Karpas-422 (cell line): ENCODE measurements around the gene DNAH12. TPM values are rescaled to one million over a fixed set of nuclear protein-coding genes. Genes with fewer than 3 reads are reported as not detected.

Source experiments
- DNase-seq: peaks from one replicate; pipeline ENCODE4 v3.0.0-alpha.2; 2015
- H2AFZ ChIP-seq: fragments of 200-600 bp; sonication (generic); 2 replicates; pipeline ENCODE4 v1.6.1; 2014; ENCODE audit warnings: antibody characterized with exemption, low read length, mixed read lengths
- H3K27ac ChIP-seq: fragments of 200-600 bp; sonication (generic); 2 replicates; pipeline ENCODE4 v1.5.1; 2014; ENCODE audit warnings: mild to moderate bottlenecking, low read length, moderate library complexity
- H3K27me3 ChIP-seq: fragments of 200-600 bp; sonication (generic); 2 replicates; pipeline ENCODE4 v1.6.1; 2014; ENCODE audit warnings: low read length, mixed read lengths
- H3K36me3 ChIP-seq: fragments of 200-600 bp; sonication (generic); 2 replicates; pipeline ENCODE4 v1.6.1; 2014; ENCODE audit warnings: low read length, mixed read lengths; ENCODE audit not compliant: insufficient read depth
- H3K4me1 ChIP-seq: fragments of 200-600 bp; sonication (generic); 2 replicates; pipeline ENCODE4 v1.6.1; 2014; ENCODE audit warnings: mild to moderate bottlenecking, low read length, mixed read lengths
- H3K4me2 ChIP-seq: fragments of 200-600 bp; sonication (generic); 2 replicates; pipeline ENCODE4 v1.6.1; 2014; ENCODE audit warnings: low read length, low read depth, mild to moderate bottlenecking; ENCODE audit not compliant: poor library complexity, severe bottlenecking
- H3K4me3 ChIP-seq: fragments of 200-600 bp; sonication (generic); 2 replicates; pipeline ENCODE4 v1.5.1; 2014; ENCODE audit warnings: mild to moderate bottlenecking, antibody characterized with exemption, low read length, mixed read lengths
- H3K79me2 ChIP-seq: fragments of 200-600 bp; sonication (generic); 2 replicates; pipeline ENCODE4 v1.6.1; 2014; ENCODE audit warnings: mild to moderate bottlenecking, low read length, mixed read lengths
- H3K9ac ChIP-seq: fragments of 200-600 bp; sonication (generic); 2 replicates; pipeline ENCODE4 v1.6.0; 2014; ENCODE audit warnings: low read length
- H3K9me2 ChIP-seq: fragments of 200-600 bp; sonication (generic), shearing (Covaris generic); replicated peaks from 2 replicates; pipeline ENCODE4 v1.6.0; 2014; ENCODE audit warnings: mild to moderate bottlenecking, low read length, moderate library complexity; ENCODE audit not compliant: insufficient read depth
- H3K9me3 ChIP-seq: fragments of 300-700, 200-600 bp; sonication (generic); 2 replicates; pipeline ENCODE4 v1.6.1; 2014; ENCODE audit warnings: low read length, mixed read lengths
- H4K20me1 ChIP-seq: fragments of 200-600 bp; sonication (generic); 2 replicates; pipeline ENCODE4 v1.6.1; 2014; ENCODE audit warnings: mild to moderate bottlenecking, antibody characterized with exemption, low read length, low read depth; ENCODE audit not compliant: insufficient read depth
- total RNA-seq: library from RNA; depleted of rRNA; stranded (reverse); fragments of >200 nt; shearing (Covaris generic); gene quantifications from 2 replicates; pipeline ENCODE4 v1.2.3, GENCODE V29; 2014; ENCODE audit warnings: low replicate concordance

Gene DNAH12
- total RNA-seq, 1 experiment from 2014 or later, result not detected

GRCh38 chr3:57575966-57576626, 32.0 kb upstream of the DNAH12 start:
- no peaks in the 10 kb centered on the region for H4K20me1 ChIP-seq
- no peak overlapping the region for H2AFZ ChIP-seq
- no peak for DNase-seq
- no peak overlapping the region for H3K4me2 ChIP-seq
- peaks cover 5% of the 10 kb centered on the region for H3K4me1 ChIP-seq
- H3K9ac ChIP-seq, result no peak overlapping the region
- no peaks in the 10 kb centered on the region for H3K9me2 ChIP-seq
- H3K4me3 ChIP-seq, result no peak overlapping the region
- H3K27ac ChIP-seq, result no peak overlapping the region
- H3K27me3 ChIP-seq, result no peaks in the 10 kb centered on the region
- H3K36me3 ChIP-seq, result peaks cover 61% of the 10 kb centered on the region
- H3K79me2 ChIP-seq, result peaks cover 83% of the 10 kb centered on the region
- no peaks in the 10 kb centered on the region for H3K9me3 ChIP-seq

GRCh38 chr3:57572096-57572495, 28.0 kb upstream of the DNAH12 start:
- H3K9ac ChIP-seq, result no peak overlapping the region
- H3K4me1 ChIP-seq, result no peaks in the 10 kb centered on the region
- no peaks in the 10 kb centered on the region for H4K20me1 ChIP-seq
- peaks cover 57% of the 10 kb centered on the region for H3K79me2 ChIP-seq
- H3K36me3 ChIP-seq, result peaks cover 64% of the 10 kb centered on the region; the same call in 1 of the 2 replicates
- DNase-seq, result no peak
- no peak overlapping the region for H3K27ac ChIP-seq
- no peak overlapping the region for H2AFZ ChIP-seq
- no peaks in the 10 kb centered on the region for H3K9me2 ChIP-seq
- H3K4me2 ChIP-seq, result no peak overlapping the region
- H3K9me3 ChIP-seq, result no peaks in the 10 kb centered on the region
- no peak overlapping the region for H3K4me3 ChIP-seq
- no peaks in the 10 kb centered on the region for H3K27me3 ChIP-seq

- Histone ChIP-seq H3K9me3 (no peaks in the 10 kb centered on the region), H3K4me2 (no peak overlapping the region), H4K20me1 (0 out of 2 replicates have a peak, but pooled peaks cover 4% of the 10 kb centered on the region), H2AFZ (no peak overlapping the region), H3K27ac (no peak overlapping the region), H3K4me1 (peaks cover 4% of the 10 kb centered on the region; the same call in 1 of the 2 replicates), H3K9me2 (no peaks in the 10 kb centered on the region), H3K36me3 (peaks cover 62% of the 10 kb centered on the region; the same call in 1 of the 2 replicates), H3K4me3 (no peak overlapping the region), H3K79me2 (peaks cover 52% of the 10 kb centered on the region), H3K9ac (no peak overlapping the region), H3K27me3 (no peaks in the 10 kb centered on the region)
- DNase-seq, result no peak
These were observed 26.7 kb upstream of the DNAH12 start for GRCh38 chr3:57570878-57571277.

GRCh38 chr3:57569859-57570450, 25.8 kb upstream of the DNAH12 start:
- Histone ChIP-seq H3K9me2 (no peaks in the 10 kb centered on the region), H3K36me3 (peaks cover 53% of the 10 kb centered on the region; the same call in 1 of the 2 replicates), H3K4me2 (no peak overlapping the region), H4K20me1 (0 out of 2 replicates have a peak, but pooled peaks cover 4% of the 10 kb centered on the region), H2AFZ (no peak overlapping the region), H3K27ac (no peak overlapping the region), H3K4me3 (no peak overlapping the region), H3K4me1 (peaks cover 4% of the 10 kb centered on the region; the same call in 1 of the 2 replicates), H3K79me2 (peaks cover 49% of the 10 kb centered on the region), H3K27me3 (no peaks in the 10 kb centered on the region), H3K9ac (no peak overlapping the region), H3K9me3 (no peaks in the 10 kb centered on the region)
- no peak for DNase-seq

GRCh38 chr3:57559526-57559925, 15.4 kb upstream of the DNAH12 start:
- Histone ChIP-seq H3K9me3 (no peaks in the 10 kb centered on the region), H3K36me3 (peaks cover 44% of the 10 kb centered on the region), H3K4me3 (peak overlapping the region; percentile 48), H4K20me1 (peaks cover 15% of the 10 kb centered on the region; the same call in 1 of the 2 replicates), H3K9me2 (no peaks in the 10 kb centered on the region), H2AFZ (no peak overlapping the region), H3K4me2 (peak overlapping the region; percentile 97), H3K79me2 (peaks cover 94% of the 10 kb centered on the region), H3K9ac (no peak overlapping the region), H3K4me1 (peaks cover 43% of the 10 kb centered on the region), H3K27me3 (no peaks in the 10 kb centered on the region), H3K27ac (no peak overlapping the region)
- no peak for DNase-seq

GRCh38 chr3:57557085-57557537, 13.0 kb upstream of the DNAH12 start:
- H2AFZ ChIP-seq, result no peak overlapping the region
- peaks cover 71% of the 10 kb centered on the region for H3K79me2 ChIP-seq
- peaks cover 26% of the 10 kb centered on the region for H3K36me3 ChIP-seq
- H3K9me3 ChIP-seq, result no peaks in the 10 kb centered on the region
- no peaks in the 10 kb centered on the region for H3K9me2 ChIP-seq
- peak overlapping the region; percentile 87 for H3K4me3 ChIP-seq
- peak; percentile 73 for DNase-seq
- peak overlapping the region; percentile 97 for H3K4me2 ChIP-seq
- peaks cover 43% of the 10 kb centered on the region for H3K4me1 ChIP-seq
- no peak overlapping the region for H3K27ac ChIP-seq
- no peaks in the 10 kb centered on the region for H3K27me3 ChIP-seq
- H3K9ac ChIP-seq, result peak overlapping the region; percentile 92
- peaks cover 15% of the 10 kb centered on the region; the same call in 1 of the 2 replicates for H4K20me1 ChIP-seq

GRCh38 chr3:57556459-57557084, 12.4 kb upstream of the DNAH12 start:
- Histone ChIP-seq H3K9me2 (no peaks in the 10 kb centered on the region), H3K4me2 (peak overlapping the region; percentile 97), H2AFZ (peak overlapping the region; percentile 79; the same call in 1 of the 2 replicates), H3K27ac (peak overlapping the region; percentile 73), H3K9ac (peak overlapping the region; percentile 92), H3K4me1 (peaks cover 41% of the 10 kb centered on the region), H3K79me2 (peaks cover 66% of the 10 kb centered on the region), H3K27me3 (no peaks in the 10 kb centered on the region), H3K4me3 (peak overlapping the region; percentile 87), H3K36me3 (peaks cover 21% of the 10 kb centered on the region), H4K20me1 (peaks cover 15% of the 10 kb centered on the region; the same call in 1 of the 2 replicates), H3K9me3 (no peaks in the 10 kb centered on the region)
- DNase-seq, result peak; percentile 65
